Heart left ventricle (tissue), 13 donors: ENCODE results near the gene SLC35F3.

Source experiments
- CTCF ChIP-seq, 12 donors: fragments of 200-600 bp; sonication (generic) in 4 of 12; IDR thresholded peaks; one replicate each; pipeline versions ENCODE4 v1.5.0 to v1.8.0; 2018 to 2022; ENCODE audit warnings: antibody characterized with exemption in 12 of 12, mild to moderate bottlenecking in 5 of 12
- POLR2A ChIP-seq, 2 donors: fragments of 450-650 bp; IDR thresholded peaks; one replicate each; pipeline ENCODE4 v1.6.1; 2017; ENCODE audit warnings: antibody characterized with exemption in 2 of 2, mild to moderate bottlenecking in 2 of 2, moderate library complexity in 2 of 2
- donor health status: ischemic (EF 13 %, LVEDD 7.1; RV severe dilation, severe dysfunction).
- donor health status: DM: no; HTN: yes; CAD: no.
- donor health status: DM: no; HTN: no; CAD: no.
- donor health status: ischemic (EF 25% LVEDD 6.9; RV normal size, moderate dysfunction).
- donor health status: ischemic (EF 25% LVEDD 5.7; RV mildly dilated, moderate dysfunction).
- donor health status: ischemic (EF 35%, LVEDD 5.7; RV mildly dilated, moderate dysfunction).
- donor health status: nonischemic (EF 11% LVEDD 7.7; RV severe dilation, severe dysfunction).
- donor health status: DM: yes; HTN: yes; CAD: no.
- donor health status: PGD.
- donor health status: ischemic (EF 29% LVEDD 5.4; RV normal size, mild dysfunction).
- donor health status: nonischemic (EF 23%, LVEDD 6.1; RV moderate dilation, normal function).

GRCh38 chr1:234368320-234369032 lies 464.0 kb downstream of the SLC35F3 start:
- TF ChIP-seq CTCF (IDR thresholded peaks at IDR 0.05) (no peak), POLR2A (IDR thresholded peaks at IDR 0.05) (no peak)
